HG03139 (cell line): ENCODE results near the gene EIF4EBP2.

ENCODE experiments used
- ATAC-seq: cut with Tn5 transposase; IDR thresholded peaks from one replicate; pipeline ENCODE4 v1.9.1; 2021; ENCODE audit not compliant: unreplicated experiment

Gene EIF4EBP2

GRCh38 chr10:70404036-70404786 is at the start of gene EIF4EBP2:
Gene EIF4EBP2 (plus strand): TSS chr10:70404145. CDS start chr10:70404402, 257 bp downstream.
- ATAC-seq: peak; percentile 74

GRCh38 chr10:70354556-70354955 is 49.4 kb upstream of the EIF4EBP2 start:
- ATAC-seq: no peak

- ATAC-seq: no peak
Observed at GRCh38 chr10:70355051-70356021, 48.6 kb upstream of the EIF4EBP2 start.

GRCh38 chr10:70357565-70357964 is 46.4 kb upstream of the EIF4EBP2 start:
- ATAC-seq: no peak

GRCh38 chr10:70358446-70358845 is 45.5 kb upstream of the EIF4EBP2 start:
- ATAC-seq: no peak

- no peak for ATAC-seq
Observed at GRCh38 chr10:70359017-70359550, 44.9 kb upstream of the EIF4EBP2 start.

- no peak for ATAC-seq
Observed at GRCh38 chr10:70360215-70360614, 43.7 kb upstream of the EIF4EBP2 start.

GRCh38 chr10:70362328-70362727 is 41.6 kb upstream of the EIF4EBP2 start:
- ATAC-seq: no peak

- ATAC-seq: no peak
Observed at GRCh38 chr10:70363292-70363691, 40.7 kb upstream of the EIF4EBP2 start.

- peak; percentile 72 for ATAC-seq
Observed at GRCh38 chr10:70363971-70364771, 39.8 kb upstream of the EIF4EBP2 start.

GRCh38 chr10:70364772-70365091 is 39.2 kb upstream of the EIF4EBP2 start:
- no peak for ATAC-seq

GRCh38 chr10:70367195-70367796 is 36.6 kb upstream of the EIF4EBP2 start:
- ATAC-seq: no peak

- no peak for ATAC-seq
Observed at GRCh38 chr10:70368774-70369482, 35.0 kb upstream of the EIF4EBP2 start.

- ATAC-seq: no peak
Observed at GRCh38 chr10:70369498-70370018, 34.4 kb upstream of the EIF4EBP2 start.

GRCh38 chr10:70370766-70371165 is 33.2 kb upstream of the EIF4EBP2 start:
- no peak for ATAC-seq

- no peak for ATAC-seq
Observed at GRCh38 chr10:70371846-70372245, 32.1 kb upstream of the EIF4EBP2 start.

GRCh38 chr10:70374775-70375614 is 28.9 kb upstream of the EIF4EBP2 start:
- ATAC-seq: no peak

GRCh38 chr10:70376436-70377378 is 27.2 kb upstream of the EIF4EBP2 start:
- no peak for ATAC-seq
